Measurements from ENCODE around the gene KCNH5. TPM values are rescaled to one million over a fixed set of nuclear protein-coding genes. Genes with fewer than 3 reads are reported as not detected.

Gene KCNH5
- total and polyA plus RNA-seq, 2 of the 13 experiments (the other 11 are each of a cell fraction or from before 2014, with no cell fraction given), result not detected

- Histone ChIP-seq H3K36me3 (replicated peaks in 1 of 2; ENCODE audit: control insufficient read depth in 1 of 2, insufficient read depth in 2 of 2, low read length in 2 of 2) (no peaks in the 10 kb centered on the region), H3K9ac (ENCODE audit: insufficient read depth, low read depth, low read length) (no peak overlapping the region), H3K4me3 (replicated peaks in 1 of 3; ENCODE audit: insufficient read depth in 1 of 3, low read depth in 2 of 3, low read length in 3 of 3) (no peak overlapping the region), H3K9me3 (ENCODE audit: low read length) (no peaks in the 10 kb centered on the region), H3K4me2 (ENCODE audit: low read depth, low read length) (no peak overlapping the region), H3K27ac (ENCODE audit: extremely low read length, insufficient read depth, low read length) (no peak overlapping the region), H3K79me2 (ENCODE audit: insufficient read depth, low read length) (no peaks in the 10 kb centered on the region), H3K4me1 (ENCODE audit: insufficient read depth, low read length) (no peaks in the 10 kb centered on the region), H3K27me3 (ENCODE audit: control insufficient read depth in 1 of 2, insufficient read depth in 2 of 2, low read length in 2 of 2) (no peaks in the 10 kb centered on the region; a peak in 1 of 5 replicates), H4K20me1 (ENCODE audit: insufficient read depth, low read length) (no peaks in the 10 kb centered on the region), H2AFZ (ENCODE audit: low read length) (no peak overlapping the region)
- intact Hi-C loops (cut with micrococcal nuclease; ENCODE audit: unreplicated experiment), result no loop called here
- no TSS peak for BruUV-seq (replicated peaks)
- no peak for TF ChIP-seq ZNF430 (CRISPR knock-in tag; IDR thresholded peaks at IDR 0.05)
- TF ChIP-seq ZNF576 (CRISPR knock-in tag; IDR thresholded peaks at IDR 0.05), result no peak
- no peak for TF ChIP-seq GLMP (CRISPR knock-in tag; IDR thresholded peaks at IDR 0.05; ENCODE audit: borderline replicate concordance)
- no peak for TF ChIP-seq NR0B2 (CRISPR knock-in tag; IDR thresholded peaks at IDR 0.05)
- no peak for TF ChIP-seq HDAC2 (CRISPR knock-in tag; IDR thresholded peaks at IDR 0.05)
- TF ChIP-seq NR2F2 (IDR thresholded peaks at IDR 0.05; ENCODE audit: borderline replicate concordance, low read depth), result no peak
- no peak for TF ChIP-seq E2F1 (CRISPR knock-in tag; IDR thresholded peaks at IDR 0.05)
- in situ Hi-C loops (cut with HindIII; ENCODE audit: extremely low pct_ligation_motif_present, low pct_unique_long_range_greater_than_20kb), result no loop called here
- POLR2A ChIA-PET, result no interaction called here
- no peak for ATAC-seq
- no peak for FAIRE-seq
- WGBS (ENCODE audit: low lambda C conversion rate), result 54% methylated on average over 3 of the region's 3 CpGs
- DNase-seq (ENCODE audit: low spot score), result no peak
- CTCF ChIA-PET (ENCODE audit: low intra/inter-chr PET ratio, low total read pairs), result no interaction called here
These were observed 33.1 kb downstream of the KCNH5 start for GRCh38 chr14:63012171-63012570.
